K562 (cell line): ENCODE measurements around the gene GGA2. TPM values are rescaled to one million over a fixed set of nuclear protein-coding genes. Genes with fewer than 3 reads are reported as not detected.
A peak's percentile ranks its signal among the peaks of the same experiment; 100 is the strongest.

Source experiments
- ATAC-seq: fragments of 200-7000 bp; cut with Tn5 transposase; 3 replicates; pipeline ENCODE4 v1.9.1; 2020; ENCODE audit warnings: moderate library complexity
- BruUV-seq: library from RNA; stranded (reverse); fragments of 400-500 nt; replicated peaks from 2 replicates; lab custom pipeline; 2021; lab: Mats Ljungman, UMichigan
- CTCF ChIA-PET: fragments of 300-600 bp; formaldehyde crosslinking; extraction: SDS; loops from one replicate; lab custom pipeline; 2021; ENCODE audit warnings: low intra/inter-chr PET ratio; lab: Yijun Ruan, JAX
- POLR2A ChIA-PET: fragments of 300-600, 350-650 bp; sonication (Branson Sonifier 250); formaldehyde crosslinking; extraction: SDS; loops from one replicate; lab custom pipeline; 2021; ENCODE audit warnings: antibody characterized with exemption, inconsistent platforms; lab: Yijun Ruan, JAX
- DNase-seq, 4 experiments: peaks; one replicate each; pipeline versions ENCODE4 v3.0.0 to v3.0.0-alpha.2; 2011 to 2018; ENCODE audit warnings: low spot score in 3 of 4, mixed read lengths in 3 of 4; ENCODE audit errors: extremely low read depth in 1 of 4
- FAIRE-seq: peaks from 2 replicates; lab custom pipeline; 2011; peaks lifted over from hg19 to GRCh38; lab: Jason Lieb, UNC
- H2AFZ ChIP-seq: 2 replicates; pipeline ENCODE4 v1.6.0; 2011; ENCODE audit warnings: low read depth, low read length, control low read depth, inconsistent platforms
- H3K27ac ChIP-seq: fragments of 200-600 bp; 3 replicates; pipeline ENCODE4 v1.8.0; 2011; ENCODE audit warnings: low read depth, mild to moderate bottlenecking, control low read depth, inconsistent platforms, low read length, moderate library complexity, mixed read lengths; ENCODE audit errors: extremely low read depth
- H3K27me3 ChIP-seq, 2 experiments: fragments of 300-600 bp in 1 of 2; 2 replicates in 1 of 2; 3 replicates in 1 of 2; pipeline versions ENCODE4 v1.6.0 to v1.8.0; 2011; ENCODE audit warnings: inconsistent platforms in 2 of 2, low read length in 2 of 2, mild to moderate bottlenecking in 1 of 2, mixed read lengths in 1 of 2, moderate library complexity in 1 of 2; ENCODE audit not compliant: control insufficient read depth in 2 of 2, insufficient read depth in 2 of 2
- H3K36me3 ChIP-seq: fragments of 300-600 bp; 3 replicates; pipeline ENCODE4 v1.8.0; 2011; ENCODE audit warnings: mild to moderate bottlenecking, low read length, inconsistent platforms; ENCODE audit not compliant: control insufficient read depth, insufficient read depth
- H3K4me1 ChIP-seq, 2 experiments: fragments of 200-600 bp in 1 of 2; replicated peaks in 1 of 2; 2 replicates in 1 of 2; 3 replicates in 1 of 2; pipeline versions ENCODE4 v1.5.1 to v1.8.0; 2011; ENCODE audit warnings: inconsistent platforms in 2 of 2, low read length in 2 of 2, mild to moderate bottlenecking in 1 of 2, mixed read lengths in 1 of 2, moderate library complexity in 1 of 2; ENCODE audit not compliant: control insufficient read depth in 2 of 2, insufficient read depth in 2 of 2
- H3K4me2 ChIP-seq: 2 replicates; pipeline ENCODE4 v1.6.1; 2011; ENCODE audit warnings: low read length, control low read depth, inconsistent platforms, mixed read lengths; ENCODE audit not compliant: insufficient read depth
- H3K4me3 ChIP-seq: fragments of 200-600 bp; sonication (generic), shearing (Covaris generic); 2 replicates; pipeline ENCODE4 v1.5.1; 2016; ENCODE audit warnings: control low read depth, inconsistent platforms
- H3K79me2 ChIP-seq: fragments of 200-600 bp; 3 replicates; pipeline ENCODE4 v1.8.0; 2011; ENCODE audit warnings: low read length, inconsistent platforms; ENCODE audit not compliant: control insufficient read depth, insufficient read depth
- H3K9ac ChIP-seq, 2 experiments: 2 replicates each; pipeline versions ENCODE4 v1.6.0 to v1.6.1; 2011; ENCODE audit warnings: low read depth in 2 of 2, low read length in 2 of 2, control low read depth in 1 of 2, inconsistent platforms in 1 of 2, mild to moderate bottlenecking in 1 of 2, mixed read lengths in 1 of 2; ENCODE audit not compliant: insufficient read depth in 1 of 2
- H3K9me1 ChIP-seq: one replicate; pipeline ENCODE4 v1.6.0; 2011; ENCODE audit warnings: inconsistent platforms, mild to moderate bottlenecking, low read length, moderate library complexity; ENCODE audit not compliant: control insufficient read depth, insufficient read depth
- H3K9me3 ChIP-seq: replicated peaks from 2 replicates; pipeline ENCODE4 v1.5.1; 2011; ENCODE audit warnings: low read depth, low read length, inconsistent platforms; ENCODE audit not compliant: control insufficient read depth, insufficient read depth
- H4K20me1 ChIP-seq: replicated peaks from 2 replicates; pipeline ENCODE4 v1.6.1; 2011; ENCODE audit warnings: low read length, inconsistent platforms, mixed read lengths; ENCODE audit not compliant: control insufficient read depth, insufficient read depth
- CREB1 ChIP-seq, 2 experiments: sonication (generic) in 1 of 2; formaldehyde crosslinking in 1 of 2; IDR thresholded peaks; 2 replicates each; pipeline versions ENCODE4 v1.6.1 to v1.8.0; 2012 to 2022; ENCODE audit warnings: inconsistent platforms in 1 of 2, mild to moderate bottlenecking in 1 of 2, missing genetic modification reagents in 1 of 2, moderate library complexity in 1 of 2
- CSDE1 ChIP-seq, 2 experiments: fragments of 450-650 bp; IDR thresholded peaks; 2 replicates each; pipeline ENCODE4 v1.6.1; 2016; ENCODE audit warnings: mild to moderate bottlenecking in 1 of 2
- DPF2 ChIP-seq: fragments of 450-650 bp; IDR thresholded peaks from 2 replicates; pipeline ENCODE4 v1.6.1; 2016
- HLTF ChIP-seq: fragments of 450-650 bp; IDR thresholded peaks from 2 replicates; pipeline ENCODE4 v1.6.1; 2016
- HMG20A ChIP-seq: fragments of 450-650 bp; formaldehyde crosslinking; conservative IDR thresholded peaks from 2 replicates; pipeline ENCODE4 v1.4.0; 2020; ENCODE audit warnings: mild to moderate bottlenecking, mixed read lengths
- KLF16 ChIP-seq: IDR thresholded peaks from 2 replicates; pipeline ENCODE4 v1.6.1; 2016; ENCODE audit warnings: antibody characterized with exemption
- MED1 ChIP-seq: sonication (generic); formaldehyde crosslinking; IDR thresholded peaks from 2 replicates; pipeline ENCODE4 v1.8.1; 2023; ENCODE audit warnings: missing genetic modification reagents, borderline replicate concordance
- NEUROD1 ChIP-seq: fragments of 150-350 bp; IDR thresholded peaks from 2 replicates; pipeline ENCODE4 v1.6.1; 2014; ENCODE audit warnings: borderline replicate concordance, low read length, low read depth; ENCODE audit not compliant: partially characterized antibody
- TEAD4 ChIP-seq, 2 experiments: sonication (generic) in 1 of 2; formaldehyde crosslinking in 1 of 2; IDR thresholded peaks; 2 replicates each; pipeline versions ENCODE4 v1.6.1 to v1.8.0; 2012 to 2022; ENCODE audit warnings: borderline replicate concordance in 1 of 2, inconsistent platforms in 1 of 2, low read length in 1 of 2, mild to moderate bottlenecking in 1 of 2, missing genetic modification reagents in 1 of 2
- ZFX ChIP-seq: sonication (generic); formaldehyde crosslinking; IDR thresholded peaks from 2 replicates; pipeline ENCODE4 v1.8.0; 2022; ENCODE audit warnings: mild to moderate bottlenecking, missing genetic modification reagents, moderate library complexity
- ZNF140 ChIP-seq: fragments of 250-450 bp; sonication (Bioruptor Pico); IDR thresholded peaks from 2 replicates; pipeline ENCODE4 v1.8.0; 2021; ENCODE audit warnings: moderate library complexity, mild to moderate bottlenecking, inconsistent platforms
- ZNF766 ChIP-seq: fragments of 200-800 bp; sonication (Bioruptor generic); conservative IDR thresholded peaks from 2 replicates; pipeline ENCODE4 v1.6.1; 2016; ENCODE audit warnings: missing genetic modification characterization, missing compliant biosample characterization
- WGBS: fragments of 100-300 bp; shearing (Covaris generic); methylation state at CpG from one replicate; pipeline ENCODE4 v1.1.6; 2016; ENCODE audit warnings: low coverage, mixed read lengths; ENCODE audit not compliant: insufficient coverage; ENCODE audit errors: missing lambda C conversion rate; 5-methylcytosine and 5-hydroxymethylcytosine counted together
- in situ Hi-C: fragments of 300-500 bp; cut with MboI; formaldehyde crosslinking; loops from 4 replicates; pipeline ENCODE4 v1.15.0; 2018; ENCODE audit warnings: inconsistent platforms, mixed read lengths
- intact Hi-C: fragments of 100-400 bp; cut with micrococcal nuclease; formaldehyde crosslinking; loops from 2 replicates; pipeline ENCODE4 v1.14.2; 2022
- polyA plus RNA-seq, 8 experiments: library from polyadenylated mRNA; depleted of rRNA in 4 of 8; stranded (reverse) in 5 of 8; unstranded in 3 of 8; fragments of >200 nt; fragmentation: Nextera tagmentation in 2 of 8; fragmentation: Illumina TruSeq in 1 of 8; extraction: Ambion mirVana in 2 of 8; extraction: Trizol in 1 of 8; gene quantifications; 2 replicates each; pipeline versions ENCODE4 v1.2.1 to v1.2.3, GENCODE V29; 2011 to 2014; ENCODE audit warnings: inconsistent platforms in 1 of 8, missing spikeins in 1 of 8
- total RNA-seq, 7 experiments: library from RNA; depleted of rRNA in 6 of 7; stranded (reverse); fragments of >200 nt in 6 of 7; fragmentation: Illumina TruSeq in 2 of 7; extraction: Trizol in 2 of 7; gene quantifications; 2 replicates each; pipeline versions ENCODE4 v1.2.1 to v1.2.3, GENCODE V29; 2011 to 2021; ENCODE audit warnings: low replicate concordance in 1 of 7
- TF ChIP-seq, protein P1 (sequence below): fragments of 250-450 bp; sonication (Bioruptor Pico); IDR thresholded peaks from 2 replicates; pipeline ENCODE4 v1.5.0; 2021
- TF ChIP-seq, protein P2 (sequence below): fragments of 450-650 bp; formaldehyde crosslinking; IDR thresholded peaks from 2 replicates; pipeline ENCODE4 v1.4.0; 2020; ENCODE audit warnings: mild to moderate bottlenecking, moderate library complexity
- TF ChIP-seq, protein P3 (sequence below): fragments of 450-650 bp; formaldehyde crosslinking; IDR thresholded peaks from 2 replicates; pipeline ENCODE4 v1.4.0; 2020; ENCODE audit warnings: mild to moderate bottlenecking, moderate library complexity
- TF ChIP-seq, protein P4 (sequence below): sonication (generic); IDR thresholded peaks from 2 replicates; pipeline ENCODE4 v1.6.1; 2016

Gene GGA2
- total and polyA plus RNA-seq, 9 of the 15 experiments (the other 6 are each of a cell fraction or from before 2014, with no cell fraction given): 11.9 to 133 (median 66.3) TPM

DNA sequence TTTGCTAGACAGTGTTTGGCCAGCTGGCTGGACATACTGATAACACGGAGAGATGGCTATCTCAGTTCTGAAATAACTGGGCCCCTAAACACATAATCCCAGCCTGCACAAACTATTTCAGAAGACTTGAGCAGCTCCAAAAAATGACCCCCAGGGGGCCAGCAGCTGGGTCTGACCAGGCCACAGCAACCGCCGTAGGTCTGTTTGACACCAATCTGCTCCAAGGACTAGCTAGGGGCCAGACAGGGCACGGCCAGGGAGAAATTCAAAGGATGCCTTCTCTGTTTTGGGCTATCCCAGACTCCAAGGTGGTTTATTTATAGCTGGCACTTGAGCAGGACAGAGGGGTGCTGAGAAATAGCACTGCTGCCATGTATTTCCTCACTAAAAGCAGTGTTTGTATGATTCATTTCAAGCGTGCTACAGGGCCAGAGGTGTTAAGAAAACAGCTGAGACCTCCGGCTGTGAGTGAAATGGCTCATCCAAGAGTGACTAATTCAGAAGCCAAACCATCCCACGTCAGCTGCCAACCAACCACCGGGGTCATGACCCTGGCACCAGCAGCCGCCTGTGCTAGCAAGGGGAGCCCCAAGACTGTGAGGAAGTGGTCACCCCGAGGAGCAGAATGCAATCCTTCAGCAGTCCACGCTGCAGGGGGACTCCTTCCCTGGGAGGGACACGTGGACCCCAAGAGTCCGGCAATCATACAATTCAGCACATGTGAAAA lies 5.7 kb downstream of the GGA2 start:
- intact Hi-C loops (loop anchor here (5.0 kb wide), 1 partner anchor 67 kb away; no protein-coding TSS in a partner anchor), in situ Hi-C loops (no loop called here)
- Histone ChIP-seq H3K27ac (peak overlapping the region; percentile 40; the same call in 2 of the 3 replicates), H4K20me1 (peaks cover 53% of the 10 kb centered on the region), H3K9ac (peak overlapping the region in 1 of 2 experiments; percentile 83; a peak in 2 of 4 replicates), H3K36me3 (peaks cover 56% of the 10 kb centered on the region), H3K9me1 (peaks cover 18% of the 10 kb centered on the region), H3K9me3 (no peaks in the 10 kb centered on the region), H3K79me2 (peaks cover 100% of the 10 kb centered on the region), H3K27me3 (no peaks in the 10 kb centered on the region), H3K4me1 (peaks cover 36 to 49% of the 10 kb centered on the region in 2 experiments; a peak in 4 of 5 replicates), H2AFZ (no peak overlapping the region), H3K4me3 (no peak overlapping the region), H3K4me2 (peak overlapping the region; percentile 53)
- POLR2A ChIA-PET: interaction anchor here (0.6 to 2.1 kb wide), 8 partner anchors 9 to 223 kb away, joined by 3 to 9 read pairs (median 4); no protein-coding TSS in a partner anchor
- CTCF ChIA-PET: no interaction called here
- no TSS peak for BruUV-seq
- DNase-seq: peak; percentile 40 to 70 (median 42)
- ATAC-seq: peak; percentile 68
- peak; percentile 80 for FAIRE-seq
- 10% methylated on average over 13 of the region's 13 CpGs for WGBS
- TF ChIP-seq, protein P1, sequence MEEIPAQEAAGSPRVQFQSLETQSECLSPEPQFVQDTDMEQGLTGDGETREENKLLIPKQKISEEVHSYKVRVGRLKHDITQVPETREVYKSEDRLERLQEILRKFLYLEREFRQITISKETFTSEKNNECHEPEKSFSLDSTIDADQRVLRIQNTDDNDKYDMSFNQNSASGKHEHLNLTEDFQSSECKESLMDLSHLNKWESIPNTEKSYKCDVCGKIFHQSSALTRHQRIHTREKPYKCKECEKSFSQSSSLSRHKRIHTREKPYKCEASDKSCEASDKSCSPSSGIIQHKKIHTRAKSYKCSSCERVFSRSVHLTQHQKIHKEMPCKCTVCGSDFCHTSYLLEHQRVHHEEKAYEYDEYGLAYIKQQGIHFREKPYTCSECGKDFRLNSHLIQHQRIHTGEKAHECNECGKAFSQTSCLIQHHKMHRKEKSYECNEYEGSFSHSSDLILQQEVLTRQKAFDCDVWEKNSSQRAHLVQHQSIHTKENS: no peak
- TF ChIP-seq NEUROD1 (peak; percentile 9), HMG20A (CRISPR knock-in tag) (no peak), ZNF766 (CRISPR knock-in tag) (peak; percentile 35; the same call in 1 of the 2 replicates), MED1 (CRISPR knock-in tag) (no peak), KLF16 (no peak), DPF2 (peak; percentile 39; the same call in 1 of the 2 replicates), HLTF (no peak), ZFX (no peak), ZNF140 (CRISPR knock-in tag) (no peak), TEAD4 (IDR thresholded peaks at IDR 0.05; ENCODE audit: low read length) (0 out of 2 replicates have a peak, but pooled peaks have one; percentile 36), TEAD4 (CRISPR knock-in tag; IDR thresholded peaks at IDR 0.05; ENCODE audit: borderline replicate concordance) (no peak), CREB1 (IDR thresholded peaks at IDR 0.05) (no peak), CREB1 (CRISPR knock-in tag; IDR thresholded peaks at IDR 0.05) (no peak; the same call in 1 of the 2 replicates), CSDE1 (IDR thresholded peaks at IDR 0.05) (no peak)
- TF ChIP-seq, protein P2, sequence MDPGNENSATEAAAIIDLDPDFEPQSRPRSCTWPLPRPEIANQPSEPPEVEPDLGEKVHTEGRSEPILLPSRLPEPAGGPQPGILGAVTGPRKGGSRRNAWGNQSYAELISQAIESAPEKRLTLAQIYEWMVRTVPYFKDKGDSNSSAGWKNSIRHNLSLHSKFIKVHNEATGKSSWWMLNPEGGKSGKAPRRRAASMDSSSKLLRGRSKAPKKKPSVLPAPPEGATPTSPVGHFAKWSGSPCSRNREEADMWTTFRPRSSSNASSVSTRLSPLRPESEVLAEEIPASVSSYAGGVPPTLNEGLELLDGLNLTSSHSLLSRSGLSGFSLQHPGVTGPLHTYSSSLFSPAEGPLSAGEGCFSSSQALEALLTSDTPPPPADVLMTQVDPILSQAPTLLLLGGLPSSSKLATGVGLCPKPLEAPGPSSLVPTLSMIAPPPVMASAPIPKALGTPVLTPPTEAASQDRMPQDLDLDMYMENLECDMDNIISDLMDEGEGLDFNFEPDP (CRISPR knock-in tag): no peak
- TF ChIP-seq, protein P3, sequence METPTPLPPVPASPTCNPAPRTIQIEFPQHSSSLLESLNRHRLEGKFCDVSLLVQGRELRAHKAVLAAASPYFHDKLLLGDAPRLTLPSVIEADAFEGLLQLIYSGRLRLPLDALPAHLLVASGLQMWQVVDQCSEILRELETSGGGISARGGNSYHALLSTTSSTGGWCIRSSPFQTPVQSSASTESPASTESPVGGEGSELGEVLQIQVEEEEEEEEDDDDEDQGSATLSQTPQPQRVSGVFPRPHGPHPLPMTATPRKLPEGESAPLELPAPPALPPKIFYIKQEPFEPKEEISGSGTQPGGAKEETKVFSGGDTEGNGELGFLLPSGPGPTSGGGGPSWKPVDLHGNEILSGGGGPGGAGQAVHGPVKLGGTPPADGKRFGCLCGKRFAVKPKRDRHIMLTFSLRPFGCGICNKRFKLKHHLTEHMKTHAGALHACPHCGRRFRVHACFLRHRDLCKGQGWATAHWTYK: no peak
- TF ChIP-seq, protein P4, sequence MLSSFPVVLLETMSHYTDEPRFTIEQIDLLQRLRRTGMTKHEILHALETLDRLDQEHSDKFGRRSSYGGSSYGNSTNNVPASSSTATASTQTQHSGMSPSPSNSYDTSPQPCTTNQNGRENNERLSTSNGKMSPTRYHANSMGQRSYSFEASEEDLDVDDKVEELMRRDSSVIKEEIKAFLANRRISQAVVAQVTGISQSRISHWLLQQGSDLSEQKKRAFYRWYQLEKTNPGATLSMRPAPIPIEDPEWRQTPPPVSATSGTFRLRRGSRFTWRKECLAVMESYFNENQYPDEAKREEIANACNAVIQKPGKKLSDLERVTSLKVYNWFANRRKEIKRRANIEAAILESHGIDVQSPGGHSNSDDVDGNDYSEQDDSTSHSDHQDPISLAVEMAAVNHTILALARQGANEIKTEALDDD: 0 out of 2 replicates have a peak, but pooled peaks have one; percentile 20
